Lung (tissue), 12 donors: ENCODE results near the gene FASTKD3. TPM values are rescaled to one million over a fixed set of nuclear protein-coding genes. Genes with fewer than 3 reads are reported as not detected.

Experiments
- ATAC-seq: fragments of 200-7000 bp; cut with Tn5 transposase; one replicate; pipeline ENCODE4 v1.9.1; 2020; ENCODE audit warnings: moderate number of reproducible peaks; ENCODE audit not compliant: insufficient read depth, low FRiP score
- DNase-seq, 3 donors: peaks; one replicate each; pipeline ENCODE4 v3.0.0-alpha.2; 2013 to 2017
- H3K27ac ChIP-seq, 2 donors: one replicate each; pipeline ENCODE4 v1.5.1; 2013; ENCODE audit warnings: mild to moderate bottlenecking in 2 of 2, moderate library complexity in 2 of 2, control low read depth in 1 of 2, inconsistent platforms in 1 of 2, low read depth in 1 of 2, low read length in 1 of 2
- H3K27me3 ChIP-seq, 3 donors: one replicate each; pipeline ENCODE4 v1.5.1; 2013; ENCODE audit warnings: low read length in 2 of 3; ENCODE audit not compliant: control insufficient read depth in 3 of 3, insufficient read depth in 3 of 3
- H3K36me3 ChIP-seq, 4 donors: one replicate each; pipeline ENCODE4 v1.5.1; 2013; ENCODE audit warnings: low read length in 4 of 4, mild to moderate bottlenecking in 1 of 4, moderate library complexity in 1 of 4; ENCODE audit not compliant: control insufficient read depth in 4 of 4, insufficient read depth in 4 of 4
- H3K4me1 ChIP-seq, 5 donors: one replicate each; pipeline ENCODE4 v1.5.1; 2013; ENCODE audit warnings: low read length in 5 of 5, mild to moderate bottlenecking in 2 of 5, moderate library complexity in 1 of 5; ENCODE audit not compliant: control insufficient read depth in 5 of 5, insufficient read depth in 5 of 5
- H3K4me3 ChIP-seq: one replicate; pipeline ENCODE4 v1.5.1; 2013; ENCODE audit warnings: mild to moderate bottlenecking, control low read depth, moderate library complexity
- H3K9ac ChIP-seq, 2 donors: one replicate each; pipeline ENCODE4 v1.5.1; 2013; ENCODE audit warnings: low read length in 2 of 2, control low read depth in 1 of 2; ENCODE audit not compliant: insufficient read depth in 1 of 2
- H3K9me3 ChIP-seq, 4 donors: one replicate each; pipeline ENCODE4 v1.5.1; 2013; ENCODE audit warnings: low read length in 3 of 4, mild to moderate bottlenecking in 1 of 4, moderate library complexity in 1 of 4; ENCODE audit not compliant: control insufficient read depth in 4 of 4, insufficient read depth in 3 of 4
- WGBS, 2 donors: extraction: QIAGEN DNeasy Blood & Tissue Kit; methylation state at CpG; one replicate each; pipeline ENCODE4 v1.1.7; 2013; 5-methylcytosine and 5-hydroxymethylcytosine counted together
- polyA plus RNA-seq, 2 donors: library from polyadenylated mRNA; stranded (reverse); fragments of 200-250 nt; gene quantifications; one replicate each; pipeline ENCODE4 v1.2.1, GENCODE V29; 2013
- total RNA-seq, 2 donors: library from RNA; depleted of rRNA in 1 of 2; stranded (reverse); fragments of >200 nt in 1 of 2; gene quantifications; one replicate each; pipeline ENCODE4 v1.2.1, GENCODE V29; 2014 to 2021
- TF ChIP-seq, protein P1 (sequence below): IDR thresholded peaks from 2 replicates; pipeline ENCODE4 v1.5.1; 2012; ENCODE audit warnings: mild to moderate bottlenecking; ENCODE audit errors: control extremely low read depth, extremely low read depth
- donor health status: control.
- donor health status: control.
- donor health status: Bipolar disorder and iron deficiency.
- donor health status: healthy.
- donor health status: DM: yes; HTN: yes; CAD: no.

Gene FASTKD3
- total and polyA plus RNA-seq, 4 donors: 6.7 to 17.7 (median 13.5) TPM

DNA sequence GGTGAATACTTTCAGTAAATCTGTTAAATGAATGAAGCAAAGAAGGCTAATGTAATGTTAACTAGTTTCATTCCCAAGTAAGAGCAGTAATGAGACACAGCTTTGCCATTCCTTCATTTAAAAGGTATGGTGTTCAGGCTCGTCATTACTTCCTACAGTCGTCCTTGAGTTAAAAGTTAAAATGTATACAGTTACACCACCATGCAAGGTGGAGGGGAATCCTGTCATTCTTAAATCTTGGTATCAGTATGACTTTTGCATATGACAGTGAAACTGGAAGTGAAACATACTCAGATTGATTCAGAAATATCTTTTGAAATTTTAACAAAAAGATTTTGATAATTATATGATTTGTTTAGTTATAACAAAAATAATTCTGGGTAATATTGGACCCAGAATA, 26.0 kb upstream of the FASTKD3 start:
- H3K36me3 ChIP-seq: peaks cover 26 to 45% (median 41%) of the 10 kb centered on the region in 4 donors
- no peak overlapping the region for H3K4me3 ChIP-seq
- WGBS, 2 donors: 60 to 79% methylated on average over 2 of the region's 2 CpGs
- TF ChIP-seq, protein P1, sequence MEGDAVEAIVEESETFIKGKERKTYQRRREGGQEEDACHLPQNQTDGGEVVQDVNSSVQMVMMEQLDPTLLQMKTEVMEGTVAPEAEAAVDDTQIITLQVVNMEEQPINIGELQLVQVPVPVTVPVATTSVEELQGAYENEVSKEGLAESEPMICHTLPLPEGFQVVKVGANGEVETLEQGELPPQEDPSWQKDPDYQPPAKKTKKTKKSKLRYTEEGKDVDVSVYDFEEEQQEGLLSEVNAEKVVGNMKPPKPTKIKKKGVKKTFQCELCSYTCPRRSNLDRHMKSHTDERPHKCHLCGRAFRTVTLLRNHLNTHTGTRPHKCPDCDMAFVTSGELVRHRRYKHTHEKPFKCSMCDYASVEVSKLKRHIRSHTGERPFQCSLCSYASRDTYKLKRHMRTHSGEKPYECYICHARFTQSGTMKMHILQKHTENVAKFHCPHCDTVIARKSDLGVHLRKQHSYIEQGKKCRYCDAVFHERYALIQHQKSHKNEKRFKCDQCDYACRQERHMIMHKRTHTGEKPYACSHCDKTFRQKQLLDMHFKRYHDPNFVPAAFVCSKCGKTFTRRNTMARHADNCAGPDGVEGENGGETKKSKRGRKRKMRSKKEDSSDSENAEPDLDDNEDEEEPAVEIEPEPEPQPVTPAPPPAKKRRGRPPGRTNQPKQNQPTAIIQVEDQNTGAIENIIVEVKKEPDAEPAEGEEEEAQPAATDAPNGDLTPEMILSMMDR: no peak
- ATAC-seq: no peak
- no peaks in the 10 kb centered on the region for H3K27me3 ChIP-seq
- peaks cover 0 to 2% (median 0%) of the 10 kb centered on the region in 5 donors for H3K4me1 ChIP-seq
- H3K27ac ChIP-seq: no peak overlapping the region
- DNase-seq: no peak
- no peaks in the 10 kb centered on the region for H3K9me3 ChIP-seq
- H3K9ac ChIP-seq: no peak overlapping the region

DNA sequence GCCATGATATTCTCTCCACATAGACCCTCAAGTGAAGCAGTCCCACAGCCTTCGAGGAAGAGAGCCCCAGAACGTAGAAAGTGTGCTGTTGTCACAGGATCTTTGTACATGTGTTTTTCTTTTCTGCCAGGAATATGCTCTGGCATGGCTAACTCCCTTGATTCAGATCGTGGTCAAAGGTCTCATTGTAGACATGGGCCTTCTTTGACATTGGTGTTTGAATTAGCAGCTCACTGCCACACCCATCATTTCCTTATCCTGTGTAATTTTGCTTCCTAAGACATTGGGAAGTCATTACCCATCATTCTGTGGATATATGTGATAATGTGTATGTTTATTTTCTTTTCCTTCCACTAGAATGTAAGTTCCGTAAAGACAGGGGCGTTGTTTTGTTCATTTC, 25.6 kb upstream of the FASTKD3 start:
- TF ChIP-seq, protein P1: no peak
- Histone ChIP-seq H3K27me3 (no peaks in the 10 kb centered on the region), H3K9me3 (no peaks in the 10 kb centered on the region), H3K4me3 (no peak overlapping the region), H3K36me3 (peaks cover 27 to 46% (median 42%) of the 10 kb centered on the region in 4 donors), H3K4me1 (peaks cover 0 to 2% (median 0%) of the 10 kb centered on the region in 5 donors), H3K9ac (no peak overlapping the region), H3K27ac (no peak overlapping the region)
- WGBS, 2 donors: 79 to 88% methylated on average over 5 of the region's 5 CpGs
- no peak for ATAC-seq
- peak in 1 of 3 donors; percentile 2 for DNase-seq

DNA sequence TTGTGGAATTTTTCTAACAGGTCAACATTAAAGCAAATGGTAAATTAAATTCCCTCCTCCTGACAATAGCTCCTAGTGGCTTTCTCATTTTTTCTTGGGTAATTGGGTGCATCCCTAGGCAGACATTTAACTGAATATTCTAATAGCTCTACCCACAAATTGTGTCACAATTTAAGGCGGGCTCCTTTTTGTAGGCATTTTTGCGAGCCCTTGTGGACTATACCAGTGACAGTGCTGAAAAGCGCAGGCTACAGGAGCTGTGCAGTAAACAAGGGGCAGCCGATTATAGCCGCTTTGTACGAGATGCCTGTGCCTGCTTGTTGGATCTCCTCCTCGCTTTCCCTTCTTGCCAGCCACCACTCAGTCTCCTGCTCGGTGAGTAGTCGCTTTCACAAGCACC, 20.1 kb upstream of the FASTKD3 start:
- Histone ChIP-seq H3K27ac (no peak overlapping the region), H3K4me1 (no peaks in the 10 kb centered on the region), H3K9ac (no peak overlapping the region), H3K27me3 (no peaks in the 10 kb centered on the region), H3K4me3 (no peak overlapping the region), H3K9me3 (no peaks in the 10 kb centered on the region), H3K36me3 (peaks cover 15 to 33% (median 26%) of the 10 kb centered on the region in 4 donors)
- DNase-seq (no peak), ATAC-seq (no peak)
- 96 to 97% methylated on average over 9 of the region's 9 CpGs for WGBS, 2 donors
- TF ChIP-seq, protein P1: no peak
